NCI-H1105 (cell line): ENCODE measurements around the gene PRRX1.

Source experiments
- DNase-seq: peaks from one replicate; lab custom pipeline; 2025; lab: John Stamatoyannopoulos, UW

The PRRX1 gene

GRCh38 chr1:170720661-170721060 lies 56.7 kb downstream of the PRRX1 start:
- DNase-seq, result no peak

- no peak for DNase-seq
Observed at GRCh38 chr1:170721621-170722020, 57.7 kb downstream of the PRRX1 start.

GRCh38 chr1:170723518-170723917 lies 59.6 kb downstream of the PRRX1 start:
- no peak for DNase-seq

GRCh38 chr1:170725326-170725725 lies 61.4 kb downstream of the PRRX1 start:
- DNase-seq, result no peak

- DNase-seq, result no peak
Observed at GRCh38 chr1:170727963-170728362, 64.0 kb downstream of the PRRX1 start.

- no peak for DNase-seq
Observed at GRCh38 chr1:170729225-170730002, 65.5 kb downstream of the PRRX1 start.

- no peak for DNase-seq
Observed at GRCh38 chr1:170730014-170730413, 66.1 kb downstream of the PRRX1 start.

- no peak for DNase-seq
Observed at GRCh38 chr1:170730438-170730837, 66.5 kb downstream of the PRRX1 start.

GRCh38 chr1:170731566-170732251 lies 67.8 kb downstream of the PRRX1 start:
- no peak for DNase-seq

GRCh38 chr1:170732252-170732588 lies 68.3 kb downstream of the PRRX1 start:
- DNase-seq, result no peak

- no peak for DNase-seq
Observed at GRCh38 chr1:170734412-170735175, 70.7 kb downstream of the PRRX1 start.

- DNase-seq, result no peak
Observed at GRCh38 chr1:170735366-170736263, 71.7 kb downstream of the PRRX1 start.

GRCh38 chr1:170739803-170740202 lies 75.9 kb downstream of the PRRX1 start:
- no peak for DNase-seq

- no peak for DNase-seq
Observed at GRCh38 chr1:170741678-170742077, 77.7 kb downstream of the PRRX1 start.

- no peak for DNase-seq
Observed at GRCh38 chr1:170742600-170742999, 78.7 kb downstream of the PRRX1 start.

- DNase-seq, result no peak
Observed at GRCh38 chr1:170743083-170743482, 79.2 kb downstream of the PRRX1 start.

GRCh38 chr1:170749549-170749948 lies 85.6 kb downstream of the PRRX1 start:
- DNase-seq, result no peak

GRCh38 chr1:170749959-170750358 lies 86.0 kb downstream of the PRRX1 start:
- DNase-seq, result no peak

- DNase-seq, result no peak
Observed at GRCh38 chr1:170755795-170756194, 91.9 kb downstream of the PRRX1 start.

- no peak for DNase-seq
Observed at GRCh38 chr1:170758992-170759391, 95.1 kb downstream of the PRRX1 start.

GRCh38 chr1:170765279-170765678 lies 101.3 kb downstream of the PRRX1 start:
- DNase-seq, result no peak
